Forelimb muscle (tissue), 1 donor: ENCODE results near the gene SLC6A3. TPM values are rescaled to one million over a fixed set of nuclear protein-coding genes. Genes with fewer than 3 reads are reported as not detected.
"Not testable (repeated sequence)": the region's sequence is repeated elsewhere in the genome, so short reads cannot be mapped to it uniquely, and the experiment has no call there.

Source experiments
- DNase-seq: peaks from one replicate; pipeline ENCODE4 v3.0.0-alpha.2; 2013; ENCODE audit warnings: low read depth
- polyA plus RNA-seq: library from polyadenylated mRNA; unstranded; fragments of 120-200 nt; gene quantifications from one replicate; pipeline ENCODE4 v1.2.1, GENCODE V29; 2013; ENCODE audit not compliant: insufficient read length

SLC6A3 gene
- polyA plus RNA-seq, 1 donor, result not detected

DNA sequence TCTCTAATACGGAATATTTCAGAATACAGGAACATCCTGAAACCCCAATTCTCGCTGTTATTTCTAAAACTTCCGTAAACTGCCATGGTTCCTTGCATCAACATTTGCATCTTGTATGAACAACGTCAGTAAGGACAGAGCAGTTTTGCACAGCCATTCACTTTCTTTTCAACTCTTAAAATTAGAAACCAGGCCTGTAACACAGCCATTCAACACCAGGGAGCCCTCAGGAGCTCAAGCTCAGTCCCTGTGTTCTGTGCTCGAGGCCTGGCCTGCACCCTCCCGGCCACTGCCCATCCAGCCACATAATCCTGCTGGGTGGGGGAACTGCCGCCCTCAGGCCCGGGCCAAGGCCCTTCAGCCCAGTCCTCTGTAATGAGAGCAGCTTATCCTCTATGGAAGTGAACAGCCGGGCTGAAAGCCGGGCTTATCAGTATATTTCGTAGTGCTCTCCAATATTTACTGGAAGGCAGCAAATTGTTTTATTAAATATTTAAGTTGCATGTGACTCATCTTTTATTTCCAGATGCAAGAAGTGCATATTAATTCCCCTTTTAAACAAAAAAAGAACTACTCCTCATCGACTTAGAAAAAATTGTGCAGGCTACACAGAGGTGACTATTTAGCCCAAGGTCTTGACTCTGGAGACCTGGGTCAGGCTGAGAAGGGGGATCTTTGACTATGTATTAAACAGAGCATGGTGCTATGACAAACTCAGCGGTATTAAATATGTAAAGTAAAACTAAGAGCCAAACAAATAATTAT, 33.2 kb upstream of the SLC6A3 start:
- DNase-seq, result no peak

DNA sequence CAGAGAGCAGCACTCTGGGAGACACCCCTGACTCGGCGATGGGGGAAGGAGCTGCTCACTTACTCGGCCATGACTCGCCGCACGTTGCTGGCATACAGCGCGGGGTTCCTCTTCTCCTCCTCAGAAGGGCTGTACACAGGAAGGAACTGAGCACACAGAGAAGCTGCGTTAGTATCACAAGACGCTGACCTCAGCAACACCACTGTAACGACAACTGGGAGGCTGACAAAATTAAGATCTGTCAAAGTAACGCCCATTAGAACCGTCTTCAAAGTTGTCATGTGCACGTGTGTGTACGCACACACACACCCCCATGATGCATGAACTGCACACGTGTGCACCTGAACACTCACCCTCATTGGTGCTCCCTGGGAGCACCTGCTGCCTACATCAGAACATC, 32.1 kb upstream of the SLC6A3 start:
- DNase-seq, result no peak

DNA sequence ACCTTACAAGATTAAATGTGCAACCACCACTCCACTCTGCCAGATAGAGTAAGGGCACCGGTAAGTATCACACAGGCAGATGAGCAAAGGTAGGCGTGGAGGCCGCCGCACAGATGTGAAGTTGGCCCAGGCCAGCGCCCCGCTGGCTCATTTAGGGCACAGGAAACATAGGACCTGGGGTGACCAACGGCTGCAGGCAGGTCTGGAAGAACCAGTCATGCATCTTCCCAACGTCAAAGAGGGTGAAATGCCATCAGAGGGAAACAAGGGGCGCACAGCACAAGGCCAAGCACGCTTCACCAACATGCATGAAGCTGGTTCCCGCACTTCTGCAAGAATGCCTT, 31.7 kb upstream of the SLC6A3 start:
- no peak for DNase-seq

DNA sequence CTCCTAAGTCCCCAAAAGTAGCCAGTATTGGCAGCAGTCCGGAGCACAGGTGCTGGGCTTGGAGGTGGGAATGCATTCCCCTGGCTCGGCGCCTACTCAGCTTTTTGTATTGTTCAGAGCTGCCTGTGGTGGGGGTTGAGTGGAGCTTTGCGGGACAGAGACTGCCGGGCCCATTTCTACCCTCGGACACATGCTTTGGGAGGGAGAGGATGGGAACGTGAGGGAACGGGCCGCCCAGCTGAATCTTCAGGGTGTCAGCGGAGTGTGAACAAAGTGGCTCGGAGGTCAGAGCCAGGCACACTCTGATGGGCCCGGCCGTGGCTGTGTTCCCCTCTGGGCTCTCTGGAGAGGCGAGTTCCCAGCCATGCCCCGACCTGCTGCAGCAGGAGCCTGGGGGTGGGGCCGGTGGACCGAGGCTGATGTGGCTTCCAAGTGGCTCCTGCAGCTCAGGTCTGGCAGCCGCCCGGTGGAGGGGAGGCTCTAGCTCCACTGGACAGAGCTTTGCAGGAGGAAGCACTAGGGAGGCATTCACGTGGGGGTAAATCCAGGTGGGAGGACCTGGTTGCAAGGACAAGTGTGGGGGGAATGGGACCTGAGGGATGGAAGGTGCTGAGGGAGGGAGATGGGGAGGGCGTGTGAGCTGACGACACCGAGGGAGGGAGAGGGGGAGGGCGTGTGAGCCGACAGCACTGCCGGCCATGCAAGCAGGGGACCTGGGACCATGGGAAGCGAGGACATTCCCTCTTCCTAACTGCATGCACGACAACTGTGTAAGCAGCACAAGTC, 31.1 kb upstream of the SLC6A3 start:
- DNase-seq, result no peak

DNA sequence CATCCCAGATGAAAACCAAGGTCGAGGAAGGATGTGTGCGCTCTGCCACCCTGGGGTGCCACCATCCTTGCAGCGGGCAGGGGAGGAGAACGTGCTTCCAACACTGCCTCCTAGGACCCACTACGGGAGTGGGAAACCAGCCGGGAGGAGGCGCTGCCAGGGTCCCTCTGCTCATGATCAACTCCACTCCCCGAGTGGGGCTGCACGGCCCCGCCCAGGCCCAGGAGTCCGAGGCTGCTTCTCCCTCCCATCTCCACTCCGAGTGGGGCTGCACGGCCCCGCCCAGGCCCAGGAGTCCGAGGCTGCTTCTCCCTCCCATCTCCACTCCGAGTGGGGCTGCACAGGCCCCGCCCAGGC, 30.3 kb upstream of the SLC6A3 start:
- DNase-seq, result not testable (repeated sequence)

DNA sequence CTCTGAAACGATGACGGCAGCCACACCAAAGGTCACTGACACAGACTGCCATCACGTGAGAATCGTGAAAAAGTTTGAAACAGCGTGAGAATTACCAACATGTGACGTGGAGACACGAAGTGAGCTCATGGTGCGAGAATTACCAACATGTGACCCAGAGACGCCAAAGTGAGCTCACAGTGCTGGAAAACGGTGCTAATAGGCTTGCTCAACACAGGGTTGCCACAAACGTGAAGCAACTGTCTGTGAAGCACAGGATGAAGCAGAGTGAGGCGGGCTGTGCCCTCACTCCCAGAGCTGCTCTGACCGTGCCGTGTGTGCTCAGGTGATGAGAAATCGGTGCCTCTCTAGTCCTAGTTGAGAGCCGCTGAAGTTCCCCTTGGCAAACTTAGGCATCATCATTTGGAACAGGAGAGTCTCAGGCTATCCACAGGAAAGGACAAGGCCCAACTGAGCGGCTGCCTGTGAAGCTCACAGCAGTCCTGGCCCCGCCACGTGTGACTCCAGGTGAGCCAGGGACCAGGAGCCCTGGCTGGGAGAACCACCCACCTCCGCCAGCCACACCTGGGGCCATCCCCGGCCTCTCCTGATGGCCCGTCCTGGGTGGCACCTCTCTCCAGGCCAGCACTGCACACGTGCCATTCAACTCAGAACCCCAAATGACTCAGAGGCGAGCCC, 29.8 kb upstream of the SLC6A3 start:
- DNase-seq, result no peak

DNA sequence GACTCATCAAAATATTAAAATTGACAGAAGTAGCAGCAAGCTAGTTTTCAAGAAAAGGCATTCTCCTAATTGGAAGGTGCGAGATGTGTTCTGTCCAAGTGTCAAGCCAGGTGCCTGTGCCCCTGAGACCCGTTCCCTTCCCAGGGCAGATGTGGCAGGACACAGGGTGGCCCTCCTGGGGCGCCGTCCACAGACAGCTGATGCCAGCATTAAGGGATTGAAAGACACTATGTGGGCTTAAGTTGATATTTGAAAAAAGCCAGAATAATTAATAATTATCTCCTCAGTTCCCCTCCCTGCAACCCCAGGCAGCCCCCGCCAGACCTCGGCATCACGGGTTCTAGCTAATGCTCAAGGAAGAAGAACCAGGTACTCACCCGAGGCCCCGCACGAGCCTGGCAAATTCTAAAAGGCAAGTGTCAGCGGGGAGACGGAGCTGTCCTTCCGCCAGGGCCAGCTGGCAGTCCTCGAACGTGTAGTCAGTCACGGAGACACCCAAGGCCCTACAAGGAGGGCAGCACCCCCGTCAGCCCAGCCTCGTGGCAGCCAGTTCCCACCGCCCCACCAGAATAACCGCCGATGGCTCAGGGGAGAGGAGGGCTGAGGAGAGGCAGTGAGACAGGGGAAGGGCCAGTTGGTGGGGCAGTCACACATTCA, 29.1 kb upstream of the SLC6A3 start:
- DNase-seq, result no peak

DNA sequence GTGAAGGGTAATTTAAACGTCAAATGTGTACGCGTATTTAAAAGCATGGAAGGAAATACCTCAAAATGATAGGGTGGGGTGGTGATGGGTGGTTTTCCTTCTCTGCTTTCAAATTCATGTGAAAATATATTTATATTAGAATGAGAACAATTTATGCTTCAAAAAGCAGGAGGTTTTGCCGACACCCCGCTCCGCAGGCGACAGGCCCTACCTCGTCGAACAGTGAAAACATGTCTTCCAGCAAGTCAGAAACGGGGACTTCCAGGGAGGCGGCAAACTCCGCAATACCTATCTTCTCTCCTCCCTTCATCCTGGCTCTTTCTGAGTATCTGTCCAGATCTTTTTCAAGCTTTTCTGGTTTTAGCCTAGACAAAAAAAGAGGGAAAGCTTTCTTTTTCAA, 28.5 kb upstream of the SLC6A3 start:
- no peak for DNase-seq

DNA sequence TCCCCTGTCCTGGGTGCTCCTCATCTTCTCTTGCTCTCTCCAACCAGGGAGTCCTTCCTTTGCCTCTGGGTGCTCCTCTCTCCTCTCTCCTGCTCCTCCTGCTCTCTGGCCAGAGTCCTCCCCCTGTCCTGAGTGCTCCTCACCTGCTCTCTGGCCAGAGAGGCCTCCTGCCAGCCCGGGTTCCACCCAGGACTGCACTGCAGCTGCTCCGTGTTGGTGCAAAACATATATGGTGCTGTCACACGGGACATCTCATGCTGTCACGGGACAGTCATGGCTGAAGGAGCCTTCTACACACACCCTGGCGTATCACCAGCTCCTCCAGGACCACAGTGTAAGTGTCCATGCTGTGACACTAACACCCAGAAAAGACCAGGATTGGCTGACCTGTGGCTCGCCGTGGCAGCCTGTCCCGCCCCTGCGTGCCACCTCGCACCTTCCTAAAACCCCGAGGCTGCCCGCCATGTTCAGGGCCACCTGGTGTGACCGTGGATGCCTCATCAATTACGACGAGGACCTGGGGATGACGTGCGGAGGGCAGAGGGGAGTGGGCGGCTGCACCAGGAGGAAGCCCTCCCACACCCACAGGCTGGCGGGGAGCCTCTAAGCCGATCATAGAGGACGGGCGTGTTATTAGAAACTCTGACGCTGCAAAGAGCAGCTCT, 27.9 kb upstream of the SLC6A3 start:
- no peak for DNase-seq

DNA sequence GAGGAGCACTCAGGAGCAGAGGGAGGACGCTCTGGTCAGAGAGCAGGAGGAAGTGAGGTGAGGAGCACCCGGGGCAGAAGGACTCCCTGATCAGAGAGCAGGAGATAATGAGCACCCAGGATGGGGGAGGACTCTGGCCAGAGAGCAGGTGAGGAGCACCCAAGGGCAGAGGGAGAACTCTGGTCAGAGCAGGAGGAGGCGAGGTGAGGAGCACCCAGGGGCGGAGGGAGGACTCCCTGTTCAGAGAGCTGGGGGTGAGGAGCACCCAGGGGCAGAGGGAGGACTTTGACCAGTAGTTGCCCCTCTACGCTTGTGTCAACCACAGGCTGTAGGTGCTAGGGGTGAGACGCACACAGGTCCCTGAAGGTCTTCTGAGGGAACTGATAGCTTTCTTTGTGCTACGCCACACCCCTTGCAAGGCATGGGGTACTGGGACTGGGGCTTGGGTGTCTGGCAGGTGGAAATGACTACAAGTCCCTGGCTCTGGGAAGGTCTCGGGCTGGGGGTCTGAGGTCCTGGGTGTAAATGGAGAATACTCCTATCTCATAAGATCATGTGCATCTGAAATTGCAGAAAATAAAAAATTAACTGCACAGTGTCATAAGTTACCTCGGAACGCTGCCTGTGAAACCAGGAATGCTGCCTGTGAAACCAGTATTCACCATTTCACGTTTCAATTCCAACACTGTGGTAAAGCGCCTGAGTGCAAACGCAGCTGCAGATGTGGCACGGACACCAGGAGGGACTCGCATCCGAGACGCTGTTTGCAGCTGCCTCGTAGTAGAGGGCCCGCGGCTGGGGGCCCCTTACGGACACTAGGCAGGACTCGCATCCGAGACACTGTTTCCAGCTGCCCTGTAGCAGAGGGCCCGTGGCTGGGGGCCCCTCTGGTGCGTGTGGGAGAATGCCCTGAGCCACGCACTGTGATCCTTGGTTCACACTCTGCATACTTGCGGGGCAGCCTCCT, 27.0 kb upstream of the SLC6A3 start:
- DNase-seq, result no peak

DNA sequence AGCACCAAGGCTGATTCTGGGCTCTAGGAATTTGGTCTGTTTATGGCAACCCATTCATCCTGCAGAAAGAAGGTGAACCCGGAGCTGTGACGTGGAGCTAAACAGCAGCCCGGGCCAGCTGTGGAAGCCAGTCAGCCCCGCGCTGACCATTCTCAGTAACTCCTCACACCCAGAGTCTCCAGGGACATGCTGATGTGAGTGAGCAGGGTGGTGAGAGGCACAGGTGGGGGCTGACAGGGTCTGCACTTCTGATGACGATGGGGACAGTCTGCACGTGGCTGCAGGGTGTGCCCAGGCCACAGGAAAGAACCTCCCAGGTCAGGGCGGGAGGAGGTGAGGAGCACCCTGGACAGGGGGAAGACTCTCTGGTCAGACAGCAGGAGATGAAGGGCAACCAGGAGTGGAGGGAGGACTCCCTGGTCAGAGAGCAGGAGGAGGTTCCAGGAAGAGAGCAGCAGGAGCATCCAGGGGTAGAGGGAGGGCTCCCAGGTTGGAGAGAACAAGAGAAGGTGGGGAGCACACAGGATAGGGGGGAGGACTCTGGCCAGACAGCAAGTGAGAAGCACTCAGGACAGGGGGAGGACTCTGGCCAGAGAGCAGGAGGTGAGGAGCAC, 26.1 kb upstream of the SLC6A3 start:
- no peak for DNase-seq

DNA sequence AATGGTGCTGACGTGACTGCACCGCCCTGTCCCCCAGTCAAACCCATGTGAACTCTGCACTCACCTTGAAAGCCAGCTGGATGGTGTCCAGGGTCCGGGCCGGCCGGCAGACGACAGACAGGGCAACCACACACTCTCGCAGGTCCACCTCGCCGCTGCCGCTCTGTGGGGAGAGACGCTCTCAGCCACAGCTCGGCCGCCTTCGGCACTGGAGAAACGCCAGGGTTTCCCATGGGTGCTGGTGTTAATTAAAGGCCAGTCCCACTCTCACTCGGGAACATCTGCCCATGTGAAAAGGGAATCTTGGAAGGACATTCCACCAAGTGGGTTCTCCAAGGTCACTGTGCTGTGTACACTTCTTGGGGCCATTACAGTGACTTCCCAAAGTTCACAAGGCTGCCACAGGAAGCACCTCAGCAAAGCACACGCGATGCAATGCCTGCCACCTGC, 25.5 kb upstream of the SLC6A3 start:
- DNase-seq, result no peak

DNA sequence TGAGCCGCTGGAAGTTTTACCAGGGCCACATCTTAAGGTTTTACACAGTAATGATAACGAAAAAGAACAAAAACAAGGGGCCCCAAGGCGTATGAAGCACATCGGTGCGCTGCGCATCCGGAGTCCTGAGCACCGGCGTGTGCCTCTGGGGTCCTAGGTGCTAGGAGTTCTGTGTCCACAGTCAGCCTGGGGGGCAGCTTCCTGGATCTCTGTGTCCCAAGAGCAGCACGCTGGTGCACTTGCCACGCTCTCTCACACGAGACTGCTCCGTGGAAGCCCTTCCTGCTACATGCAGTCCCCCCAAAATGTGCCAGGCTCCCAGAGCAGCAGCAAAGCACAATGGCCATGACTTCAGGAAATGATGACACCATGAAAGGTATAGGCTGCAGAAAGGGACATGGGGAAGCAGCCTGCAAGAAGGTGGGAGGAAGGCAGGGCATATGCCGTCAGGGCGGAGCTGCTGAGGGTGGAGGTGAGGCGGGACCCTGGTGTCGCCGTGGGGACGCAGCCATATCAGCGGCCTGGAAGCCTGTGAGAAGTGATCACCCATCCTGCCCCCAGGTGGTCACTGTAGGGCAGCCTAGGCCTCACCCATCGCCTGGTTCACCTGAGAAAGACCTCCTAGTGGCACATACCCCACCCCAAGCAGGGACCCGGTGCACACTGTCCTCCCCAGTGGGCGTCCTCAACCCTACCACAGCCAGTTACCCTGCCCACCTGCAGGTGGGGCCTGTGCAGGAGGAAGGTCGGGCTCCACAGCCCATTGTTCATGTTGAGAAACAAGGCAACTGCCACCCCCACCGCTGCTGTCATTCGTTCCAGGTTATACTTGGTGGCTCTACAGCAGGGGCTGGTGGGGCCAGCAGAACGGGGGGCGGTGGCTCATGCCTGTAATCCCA, 23.6 kb upstream of the SLC6A3 start:
- DNase-seq, result no peak

DNA sequence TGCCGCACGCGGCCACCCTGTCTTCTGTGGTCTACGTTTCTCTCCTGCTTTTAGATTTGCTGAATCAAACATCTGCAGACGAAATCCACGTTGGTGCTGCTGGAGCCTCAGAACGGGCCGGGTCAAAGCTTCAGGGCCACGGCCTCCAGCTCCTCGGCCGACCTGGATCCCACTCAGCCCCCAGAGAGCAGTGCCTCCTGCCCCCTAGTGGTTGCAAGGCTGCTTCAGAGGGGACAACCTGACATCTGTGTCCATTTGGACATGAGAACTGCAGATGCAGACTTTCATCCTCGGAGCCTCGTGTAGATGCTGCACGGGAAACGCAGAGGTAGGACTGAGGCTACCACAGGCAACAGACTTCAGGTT, 23.0 kb upstream of the SLC6A3 start:
- DNase-seq, result no peak

DNA sequence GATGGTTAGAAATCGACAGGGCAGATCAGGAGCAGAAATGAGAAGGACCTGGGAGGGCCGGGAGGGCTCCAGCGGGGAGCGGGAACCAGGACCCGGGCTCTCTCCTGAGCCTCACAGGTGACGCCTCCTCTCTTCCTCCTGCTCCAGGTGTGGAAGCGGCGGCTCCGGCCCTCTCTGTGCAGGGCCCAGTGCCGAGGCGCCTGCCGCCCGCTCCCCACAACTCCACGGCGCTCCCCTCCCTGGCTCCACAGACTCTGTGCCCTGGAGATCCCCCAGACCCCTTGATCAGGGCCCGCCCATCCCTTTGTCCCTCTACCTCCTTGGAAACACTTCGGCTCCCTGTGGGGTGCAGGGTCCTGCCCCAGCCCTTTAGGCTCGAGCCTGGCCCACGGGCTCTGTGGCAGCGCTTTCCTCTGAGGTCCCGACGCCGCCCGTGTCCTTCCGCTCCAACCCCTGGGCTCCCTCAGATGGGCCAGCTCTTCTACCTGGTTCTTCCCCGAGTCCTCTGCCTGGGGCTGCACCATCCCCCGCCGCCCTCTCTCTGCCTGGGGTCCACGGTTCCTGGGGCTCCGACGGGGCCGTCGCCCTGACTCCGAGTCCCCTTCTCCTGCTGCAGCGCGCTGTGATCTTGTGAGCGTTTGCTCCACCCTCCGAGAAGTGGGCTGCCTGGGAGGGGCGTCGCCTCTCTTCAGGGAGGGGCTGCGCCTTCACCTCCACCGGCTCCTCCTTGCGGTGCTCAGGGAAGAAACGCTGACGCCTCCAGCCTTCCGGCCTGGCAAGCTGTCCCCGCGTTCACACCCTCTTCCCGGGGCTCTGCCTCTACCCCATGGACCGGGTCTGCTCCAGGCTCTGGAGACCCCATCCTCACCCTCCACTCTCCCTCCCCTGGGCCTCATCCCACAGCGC, 22.4 kb upstream of the SLC6A3 start:
- no peak for DNase-seq

DNA sequence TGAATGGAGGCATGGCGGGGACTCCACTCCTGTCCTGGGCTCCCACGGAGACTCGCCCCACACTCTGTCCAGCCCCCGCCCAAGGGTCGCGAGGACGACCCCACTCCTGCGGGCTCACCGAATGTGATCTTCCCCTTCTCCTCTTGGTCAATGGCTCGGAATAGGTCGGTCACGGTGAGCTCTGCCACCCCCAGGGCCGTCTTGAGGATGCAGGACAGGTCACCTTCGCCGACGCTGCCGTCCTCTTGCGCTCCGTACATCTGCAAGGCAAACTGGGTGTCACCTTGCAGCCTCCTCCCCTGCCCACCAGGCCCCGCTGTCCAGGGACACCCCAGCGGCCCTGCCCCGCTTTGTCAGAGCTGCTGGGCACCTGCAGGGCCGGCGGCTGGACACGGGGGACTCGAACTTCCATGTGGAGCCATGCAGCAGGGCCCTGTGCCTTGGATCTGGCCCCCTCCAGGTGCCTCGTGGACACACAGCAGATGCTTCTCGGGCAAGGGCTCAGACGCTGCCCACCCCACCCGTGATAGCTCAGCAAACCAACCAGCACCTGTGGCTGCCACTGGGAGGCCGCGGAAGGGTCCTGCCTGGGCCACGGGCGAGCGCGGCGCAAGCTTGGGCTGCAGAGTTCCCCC, 21.5 kb upstream of the SLC6A3 start:
- DNase-seq, result no peak

DNA sequence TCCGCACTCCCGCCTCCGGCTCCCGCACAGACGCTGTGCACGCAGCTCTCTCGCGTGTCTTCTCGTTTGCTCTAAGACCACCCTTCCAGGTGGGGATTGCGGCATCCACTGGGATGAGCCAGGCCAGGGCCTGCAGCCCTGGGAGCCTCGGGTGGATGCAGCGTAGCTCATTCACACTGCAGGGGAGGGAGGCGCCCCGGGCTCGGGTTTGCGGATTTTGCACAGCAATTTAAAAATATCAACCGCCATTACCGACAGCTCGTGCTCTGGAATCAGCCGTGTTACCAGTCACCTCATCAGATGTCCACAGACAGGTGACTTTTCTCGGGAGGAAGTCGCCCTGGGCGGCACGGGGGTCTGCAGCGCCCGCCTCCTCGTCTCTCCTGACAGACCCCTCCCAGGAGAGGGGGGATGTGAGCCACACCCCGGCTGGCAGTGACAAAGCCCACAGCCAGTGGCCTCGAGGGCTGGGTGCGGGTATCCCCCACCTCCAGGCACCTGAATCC, 20.8 kb upstream of the SLC6A3 start:
- no peak for DNase-seq
